IMR-90 (cell line): ENCODE data around the gene FAM111A. TPM values are rescaled to one million over a fixed set of nuclear protein-coding genes. Genes with fewer than 3 reads are reported as not detected.

ENCODE experiments used
- ATAC-seq: fragments of 200-7000 bp; cut with Tn5 transposase; 2 replicates; pipeline ENCODE4 v1.9.1; 2020; ENCODE audit warnings: low read depth, mild to moderate bottlenecking, moderate library complexity
- BruUV-seq: library from RNA; stranded (reverse); fragments of 400-500 nt; replicated peaks from 2 replicates; lab custom pipeline; 2021; lab: Mats Ljungman, UMichigan
- CTCF ChIA-PET: fragments of 300-600 bp; formaldehyde crosslinking; extraction: SDS; loops from one replicate; lab custom pipeline; 2021; ENCODE audit warnings: antibody characterized with exemption; lab: Yijun Ruan, JAX
- POLR2A ChIA-PET: fragments of 300-600 bp; sonication (Branson Sonifier 250); formaldehyde crosslinking; loops from one replicate; lab custom pipeline; 2022; ENCODE audit warnings: antibody characterized with exemption; ENCODE audit not compliant: unreplicated experiment; lab: Charles Lee
- DNase-seq: peaks from one replicate; pipeline ENCODE4 v3.0.0; 2013
- H2AFZ ChIP-seq: replicated peaks from 2 replicates; pipeline ENCODE3; 2013; ENCODE audit warnings: low read length, mild to moderate bottlenecking; ENCODE audit not compliant: poor library complexity
- H2AK5ac ChIP-seq: 2 replicates; pipeline ENCODE4 v1.6.1; 2013; ENCODE audit warnings: low read depth, low read length, inconsistent platforms
- H2AK9ac ChIP-seq: replicated peaks from 2 replicates; pipeline ENCODE3; 2013; ENCODE audit warnings: mild to moderate bottlenecking, low read depth, low read length, moderate library complexity; ENCODE audit not compliant: poor library complexity
- H2BK120ac ChIP-seq: 2 replicates; pipeline ENCODE4 v1.6.1; 2013; ENCODE audit warnings: low read depth, low read length, inconsistent platforms
- H2BK15ac ChIP-seq: 3 replicates; pipeline ENCODE4 v1.6.1; 2013; ENCODE audit warnings: low read depth, low read length, inconsistent platforms
- H2BK20ac ChIP-seq: 2 replicates; pipeline ENCODE4 v1.6.1; 2013; ENCODE audit warnings: low read depth, mild to moderate bottlenecking, inconsistent platforms, low read length, moderate library complexity
- H2BK5ac ChIP-seq: 2 replicates; pipeline ENCODE4 v1.6.1; 2013; ENCODE audit warnings: mild to moderate bottlenecking, low read depth, low read length, inconsistent platforms; ENCODE audit not compliant: poor library complexity, severe bottlenecking
- H3K14ac ChIP-seq: replicated peaks from 2 replicates; pipeline ENCODE4 v1.6.1; 2013; ENCODE audit warnings: low read depth, low read length, inconsistent platforms
- H3K18ac ChIP-seq: 2 replicates; pipeline ENCODE4 v1.6.1; 2013; ENCODE audit warnings: low read depth, low read length, control low read depth
- H3K23ac ChIP-seq: 2 replicates; pipeline ENCODE4 v1.6.1; 2013; ENCODE audit warnings: low read depth, low read length, inconsistent platforms
- H3K27ac ChIP-seq: 2 replicates; pipeline ENCODE4 v1.5.1; 2013; ENCODE audit warnings: mild to moderate bottlenecking, control low read depth, low read length; ENCODE audit not compliant: insufficient read depth
- H3K27me3 ChIP-seq: 2 replicates; pipeline ENCODE4 v1.6.1; 2013; ENCODE audit warnings: low read length; ENCODE audit not compliant: control insufficient read depth, insufficient read depth
- H3K36me3 ChIP-seq: 2 replicates; pipeline ENCODE4 v1.6.1; 2013; ENCODE audit warnings: low read length, mixed read lengths; ENCODE audit not compliant: control insufficient read depth, insufficient read depth
- H3K4ac ChIP-seq: 2 replicates; pipeline ENCODE4 v1.6.1; 2013; ENCODE audit warnings: low read depth, low read length, inconsistent platforms
- H3K4me1 ChIP-seq: 2 replicates; pipeline ENCODE4 v1.6.1; 2013; ENCODE audit warnings: low read length, mixed read lengths; ENCODE audit not compliant: control insufficient read depth, insufficient read depth
- H3K4me2 ChIP-seq: 2 replicates; pipeline ENCODE4 v1.6.1; 2013; ENCODE audit warnings: low read depth, mild to moderate bottlenecking, control low read depth, low read length, moderate library complexity
- H3K4me3 ChIP-seq: 2 replicates; pipeline ENCODE4 v1.5.1; 2013; ENCODE audit warnings: low read depth, mild to moderate bottlenecking, control low read depth, low read length, moderate library complexity; ENCODE audit not compliant: insufficient read depth
- H3K56ac ChIP-seq: 2 replicates; pipeline ENCODE4 v1.6.1; 2013; ENCODE audit warnings: low read length, inconsistent platforms; ENCODE audit not compliant: insufficient read depth; ENCODE audit errors: extremely low read depth
- H3K79me1 ChIP-seq, 2 experiments: 2 replicates each; pipeline ENCODE4 v1.6.1; 2013; ENCODE audit warnings: low read length in 2 of 2, inconsistent platforms in 1 of 2, low read depth in 1 of 2
- H3K9ac ChIP-seq: 2 replicates; pipeline ENCODE4 v1.6.1; 2013; ENCODE audit warnings: low read depth, low read length, control low read depth
- H3K9me1 ChIP-seq: 2 replicates; pipeline ENCODE4 v1.6.1; 2013; ENCODE audit warnings: low read length, inconsistent platforms; ENCODE audit not compliant: insufficient read depth
- H3K9me3 ChIP-seq: 2 replicates; pipeline ENCODE4 v1.6.1; 2013; ENCODE audit warnings: low read length; ENCODE audit not compliant: control insufficient read depth, insufficient read depth
- H4K20me1 ChIP-seq: 2 replicates; pipeline ENCODE4 v1.6.1; 2013; ENCODE audit warnings: low read length, inconsistent platforms; ENCODE audit not compliant: insufficient read depth
- H4K5ac ChIP-seq: 2 replicates; pipeline ENCODE4 v1.6.1; 2013; ENCODE audit warnings: mild to moderate bottlenecking, low read depth, low read length, control low read depth
- H4K8ac ChIP-seq, 2 experiments: 2 replicates each; pipeline ENCODE4 v1.6.1; 2013; ENCODE audit warnings: low read depth in 2 of 2, low read length in 2 of 2, control low read depth in 1 of 2, inconsistent platforms in 1 of 2
- H4K91ac ChIP-seq: 2 replicates; pipeline ENCODE4 v1.6.1; 2013; ENCODE audit warnings: low read depth, low read length, inconsistent platforms; ENCODE audit not compliant: insufficient read depth
- CEBPB ChIP-seq: IDR thresholded peaks from 2 replicates; pipeline ENCODE4 v1.6.1; 2012; ENCODE audit warnings: low read depth, low read length, improper control_type of control experiment
- MAFK ChIP-seq: IDR thresholded peaks from 2 replicates; pipeline ENCODE4 v1.6.1; 2012; ENCODE audit warnings: low read depth, low read length, improper control_type of control experiment
- MAZ ChIP-seq: IDR thresholded peaks from 2 replicates; pipeline ENCODE4 v1.6.1; 2012; ENCODE audit warnings: low read depth, mild to moderate bottlenecking, low read length, improper control_type of control experiment, moderate library complexity, borderline replicate concordance
- MXI1 ChIP-seq: IDR thresholded peaks from 2 replicates; pipeline ENCODE4 v1.6.1; 2012; ENCODE audit warnings: low read depth, mild to moderate bottlenecking, low read length, moderate library complexity, borderline replicate concordance
- POLR2A ChIP-seq: IDR thresholded peaks from 2 replicates; pipeline ENCODE4 v1.6.1; 2012; ENCODE audit warnings: mild to moderate bottlenecking, low read depth, low read length
- RAD21 ChIP-seq: IDR thresholded peaks from 2 replicates; pipeline ENCODE4 v1.6.1; 2012; ENCODE audit warnings: low read length, improper control_type of control experiment
- RFX5 ChIP-seq: IDR thresholded peaks from 2 replicates; pipeline ENCODE4 v1.8.0; 2012; ENCODE audit warnings: low read depth, mild to moderate bottlenecking, low read length, moderate library complexity
- SMC3 ChIP-seq: fragments of 150-350 bp; IDR thresholded peaks from 2 replicates; pipeline ENCODE4 v1.6.1; 2016; ENCODE audit warnings: low read depth, mild to moderate bottlenecking, antibody characterized with exemption, low read length, moderate library complexity
- WGBS, 2 experiments: methylation state at CpG; one replicate each; pipeline versions ENCODE4 v1.1.5 to v1.1.7; 2013; ENCODE audit warnings: missing lambda C conversion rate in 2 of 2; ENCODE audit not compliant: insufficient read length in 1 of 2; ENCODE audit errors: extremely low coverage in 2 of 2; 5-methylcytosine and 5-hydroxymethylcytosine counted together
- dilution Hi-C: fragments of 300-500 bp; cut with HindIII; formaldehyde crosslinking; loops from one replicate; pipeline ENCODE4 v1.14.3; 2018; ENCODE audit warnings: low sequenced_read_pairs; ENCODE audit not compliant: unreplicated experiment
- in situ Hi-C: fragments of 300-500 bp; cut with MboI; formaldehyde crosslinking; loops from 3 replicates; pipeline ENCODE4 v1.14.3; 2019; ENCODE audit warnings: low sequenced_read_pairs, inconsistent platforms, mixed read lengths
- intact Hi-C: fragments of 100-400 bp; cut with micrococcal nuclease; formaldehyde crosslinking; loops from 2 replicates; pipeline ENCODE4 v1.10.0; 2022
- polyA plus RNA-seq, 3 experiments: library from polyadenylated mRNA; depleted of rRNA; stranded (reverse); fragments of >200 nt; gene quantifications; 2 replicates each; pipeline ENCODE4 v1.2.3, GENCODE V29; 2012; ENCODE audit warnings: low replicate concordance in 1 of 3
- total RNA-seq: library from RNA; depleted of rRNA; stranded (reverse); fragments of >200 nt; gene quantifications from 2 replicates; pipeline ENCODE4 v1.2.3, GENCODE V29; 2012

Gene FAM111A
- total and polyA plus RNA-seq, 2 of the 4 experiments (the other 2 are of a cell fraction): 19.9 to 36.4 TPM

- Histone ChIP-seq H2AFZ (no peak overlapping the region), H3K23ac (no peak overlapping the region), H3K4me1 (peaks cover 1% of the 10 kb centered on the region; the same call in 1 of the 2 replicates), H2BK20ac (no peak overlapping the region), H3K4me2 (no peak overlapping the region), H3K18ac (no peak overlapping the region), H3K9me1 (peaks cover 9% of the 10 kb centered on the region; the same call in 1 of the 2 replicates), H4K5ac (no peak overlapping the region), H2BK5ac (no peak overlapping the region), H4K91ac (no peak overlapping the region), H2BK120ac (no peak overlapping the region), H3K9me3 (no peaks in the 10 kb centered on the region), H4K8ac (no peak overlapping the region), H3K4ac (no peak overlapping the region), H3K56ac (no peak overlapping the region), H3K4me3 (no peak overlapping the region), H2AK5ac (no peak overlapping the region), H3K36me3 (peaks cover 49% of the 10 kb centered on the region), H4K20me1 (no peaks in the 10 kb centered on the region), H3K27me3 (no peaks in the 10 kb centered on the region), H3K27ac (no peak overlapping the region), H3K9ac (no peak overlapping the region), H3K79me1 (peaks cover 0 to 7% of the 10 kb centered on the region in 2 experiments; a peak in 1 of 4 replicates), H2AK9ac (no peak overlapping the region), H2BK15ac (no peak overlapping the region), H3K14ac (no peak overlapping the region)
- no peak for DNase-seq
- in situ Hi-C loops (no loop called here), dilution Hi-C loops (no loop called here), intact Hi-C loops (no loop called here)
- WGBS, 2 experiments: no CpG with 5 or more reads among the region's 4 CpGs
- TF ChIP-seq MAFK: no peak
- no peak for TF ChIP-seq MXI1
- no peak for TF ChIP-seq MAZ
- TF ChIP-seq RFX5: no peak
- TF ChIP-seq SMC3: no peak
- TF ChIP-seq RAD21: no peak
- no peak for TF ChIP-seq POLR2A
- no peak for TF ChIP-seq CEBPB
- no TSS peak for BruUV-seq
- ChIA-PET CTCF (interaction anchor here (1.0 to 1.7 kb wide), 2 partner anchors 14 to 21 kb away, joined by 3 to 6 read pairs; partner anchors contain the start of gene DTX4), POLR2A (no interaction called here)
- no peak for ATAC-seq
These were observed 49.9 kb downstream of the FAM111A start for GRCh38 chr11:59192446-59193020.
